HUES48 (cell line): ENCODE measurements around the gene JUN.
A peak's percentile ranks its signal among the peaks of the same experiment; 100 is the strongest.

Source experiments
- H3K27ac ChIP-seq: one replicate; pipeline ENCODE4 v1.7.0; 2013; ENCODE audit warnings: low read depth, low read length, inconsistent platforms
- H3K27me3 ChIP-seq: 2 replicates; pipeline ENCODE4 v1.6.1; 2013; ENCODE audit warnings: mild to moderate bottlenecking, low read length; ENCODE audit not compliant: control insufficient read depth, insufficient read depth
- H3K36me3 ChIP-seq: 2 replicates; pipeline ENCODE4 v1.6.1; 2013; ENCODE audit warnings: low read length; ENCODE audit not compliant: control insufficient read depth, insufficient read depth
- H3K4me1 ChIP-seq: 2 replicates; pipeline ENCODE4 v1.6.1; 2013; ENCODE audit warnings: mild to moderate bottlenecking, low read length; ENCODE audit not compliant: control insufficient read depth, insufficient read depth
- H3K4me3 ChIP-seq: 2 replicates; pipeline ENCODE4 v1.5.1; 2013; ENCODE audit warnings: mild to moderate bottlenecking, low read depth, low read length
- H3K9ac ChIP-seq: 2 replicates; pipeline ENCODE4 v1.6.1; 2013; ENCODE audit warnings: mild to moderate bottlenecking, low read depth, low read length, moderate library complexity
- H3K9me3 ChIP-seq: 2 replicates; pipeline ENCODE4 v1.6.1; 2013; ENCODE audit warnings: low read length; ENCODE audit not compliant: control insufficient read depth, insufficient read depth

The JUN gene

GRCh38 chr1:58782178-58783089 lies 1.4 kb downstream of the JUN start:
- Histone ChIP-seq H3K36me3 (no peaks in the 10 kb centered on the region), H3K27ac (peak overlapping the region; percentile 90), H3K4me3 (peak overlapping the region; percentile 70), H3K27me3 (peaks cover 48% of the 10 kb centered on the region), H3K9me3 (no peaks in the 10 kb centered on the region), H3K4me1 (peaks cover 10% of the 10 kb centered on the region), H3K9ac (peak overlapping the region; percentile 72)

- Histone ChIP-seq H3K4me3 (peak overlapping the region; percentile 70), H3K9me3 (no peaks in the 10 kb centered on the region), H3K36me3 (no peaks in the 10 kb centered on the region), H3K27me3 (peaks cover 41% of the 10 kb centered on the region), H3K4me1 (peaks cover 10% of the 10 kb centered on the region), H3K9ac (peak overlapping the region; percentile 72; the same call in 1 of the 2 replicates), H3K27ac (no peak overlapping the region)
Observed at GRCh38 chr1:58781541-58782177, 2.2 kb downstream of the JUN start.

GRCh38 chr1:58780836-58781452 lies 2.9 kb downstream of the JUN start:
- Histone ChIP-seq H3K36me3 (no peaks in the 10 kb centered on the region), H3K4me1 (peaks cover 10% of the 10 kb centered on the region), H3K9ac (no peak overlapping the region), H3K27ac (no peak overlapping the region), H3K27me3 (peaks cover 36% of the 10 kb centered on the region), H3K4me3 (peak overlapping the region; percentile 70), H3K9me3 (no peaks in the 10 kb centered on the region)

- Histone ChIP-seq H3K27ac (no peak overlapping the region), H3K9me3 (no peaks in the 10 kb centered on the region), H3K4me1 (peaks cover 10% of the 10 kb centered on the region), H3K27me3 (peaks cover 31% of the 10 kb centered on the region), H3K36me3 (no peaks in the 10 kb centered on the region), H3K9ac (no peak overlapping the region), H3K4me3 (peak overlapping the region; percentile 70)
Observed at GRCh38 chr1:58780411-58780810, 3.4 kb downstream of the JUN start.

GRCh38 chr1:58779801-58780382 lies 4.0 kb downstream of the JUN start:
- no peak overlapping the region for H3K9ac ChIP-seq

GRCh38 chr1:58779059-58779754 lies 4.6 kb downstream of the JUN start:
- Histone ChIP-seq H3K27me3 (peaks cover 28% of the 10 kb centered on the region), H3K36me3 (no peaks in the 10 kb centered on the region), H3K9ac (no peak overlapping the region), H3K9me3 (no peaks in the 10 kb centered on the region), H3K4me3 (no peak overlapping the region), H3K4me1 (peaks cover 10% of the 10 kb centered on the region), H3K27ac (no peak overlapping the region)

More at GRCh38 chr1:58779801-58780382, 4.0 kb downstream of the JUN start:
- Histone ChIP-seq H3K27me3 (peaks cover 28% of the 10 kb centered on the region), H3K4me3 (no peak overlapping the region), H3K4me1 (peaks cover 10% of the 10 kb centered on the region), H3K27ac (no peak overlapping the region), H3K36me3 (no peaks in the 10 kb centered on the region), H3K9me3 (no peaks in the 10 kb centered on the region)

- no peak overlapping the region for H3K4me3 ChIP-seq
- no peaks in the 10 kb centered on the region for H3K36me3 ChIP-seq
- H3K9ac ChIP-seq: no peak overlapping the region
Observed at GRCh38 chr1:58778385-58779000, 5.4 kb downstream of the JUN start.

GRCh38 chr1:58774027-58774426 lies 9.8 kb downstream of the JUN start:
- H3K9ac ChIP-seq: no peak overlapping the region
- H3K36me3 ChIP-seq: no peaks in the 10 kb centered on the region
- H3K4me3 ChIP-seq: no peak overlapping the region
- H3K27me3 ChIP-seq: no peaks in the 10 kb centered on the region
- H3K4me1 ChIP-seq: peaks cover 1% of the 10 kb centered on the region; the same call in 1 of the 2 replicates
- H3K27ac ChIP-seq: no peak overlapping the region
- no peaks in the 10 kb centered on the region for H3K9me3 ChIP-seq

More at GRCh38 chr1:58778385-58779000, 5.4 kb downstream of the JUN start:
- peaks cover 10% of the 10 kb centered on the region for H3K4me1 ChIP-seq
- no peak overlapping the region for H3K27ac ChIP-seq
- H3K9me3 ChIP-seq: no peaks in the 10 kb centered on the region
- peaks cover 28% of the 10 kb centered on the region for H3K27me3 ChIP-seq

- no peak overlapping the region for H3K27ac ChIP-seq
- H3K9me3 ChIP-seq: no peaks in the 10 kb centered on the region
- no peaks in the 10 kb centered on the region for H3K27me3 ChIP-seq
- no peak overlapping the region for H3K4me3 ChIP-seq
- no peak overlapping the region for H3K9ac ChIP-seq
- H3K36me3 ChIP-seq: no peaks in the 10 kb centered on the region
- H3K4me1 ChIP-seq: peaks cover 7% of the 10 kb centered on the region; the same call in 1 of the 2 replicates
Observed at GRCh38 chr1:58773406-58773840, 10.4 kb downstream of the JUN start.

GRCh38 chr1:58769809-58770320 lies 14.0 kb downstream of the JUN start:
- Histone ChIP-seq H3K4me1 (peaks cover 7% of the 10 kb centered on the region; the same call in 1 of the 2 replicates), H3K9ac (no peak overlapping the region), H3K36me3 (no peaks in the 10 kb centered on the region), H3K27me3 (no peaks in the 10 kb centered on the region), H3K4me3 (no peak overlapping the region), H3K27ac (no peak overlapping the region), H3K9me3 (no peaks in the 10 kb centered on the region)
